Measurements from ENCODE around the gene LMAN1L. TPM values are rescaled to one million over a fixed set of nuclear protein-coding genes. Genes with fewer than 3 reads are reported as not detected.

Gene LMAN1L
- total and polyA plus RNA-seq, 3 donors from 2014 or later, result 2.2 to 4.6 (median 4.3) TPM

GRCh38 chr15:74773731-74774252, 38.8 kb upstream of the LMAN1L start:
- no peaks in the 10 kb centered on the region for H3K36me3 ChIP-seq (ENCODE audit: low read depth, missing control alignments)
- no peaks in the 10 kb centered on the region for H3K27me3 ChIP-seq
- no peak overlapping the region for H3K27ac ChIP-seq
- peaks cover 21% of the 10 kb centered on the region for H3K4me1 ChIP-seq
- intact Hi-C loops (cut with DNase I; ENCODE audit: low total_unique reads), result no loop called here
- no peak for DNase-seq
- H3K9me3 ChIP-seq, result no peaks in the 10 kb centered on the region
- H3K4me3 ChIP-seq, result no peak overlapping the region
- TF ChIP-seq, protein P1, sequence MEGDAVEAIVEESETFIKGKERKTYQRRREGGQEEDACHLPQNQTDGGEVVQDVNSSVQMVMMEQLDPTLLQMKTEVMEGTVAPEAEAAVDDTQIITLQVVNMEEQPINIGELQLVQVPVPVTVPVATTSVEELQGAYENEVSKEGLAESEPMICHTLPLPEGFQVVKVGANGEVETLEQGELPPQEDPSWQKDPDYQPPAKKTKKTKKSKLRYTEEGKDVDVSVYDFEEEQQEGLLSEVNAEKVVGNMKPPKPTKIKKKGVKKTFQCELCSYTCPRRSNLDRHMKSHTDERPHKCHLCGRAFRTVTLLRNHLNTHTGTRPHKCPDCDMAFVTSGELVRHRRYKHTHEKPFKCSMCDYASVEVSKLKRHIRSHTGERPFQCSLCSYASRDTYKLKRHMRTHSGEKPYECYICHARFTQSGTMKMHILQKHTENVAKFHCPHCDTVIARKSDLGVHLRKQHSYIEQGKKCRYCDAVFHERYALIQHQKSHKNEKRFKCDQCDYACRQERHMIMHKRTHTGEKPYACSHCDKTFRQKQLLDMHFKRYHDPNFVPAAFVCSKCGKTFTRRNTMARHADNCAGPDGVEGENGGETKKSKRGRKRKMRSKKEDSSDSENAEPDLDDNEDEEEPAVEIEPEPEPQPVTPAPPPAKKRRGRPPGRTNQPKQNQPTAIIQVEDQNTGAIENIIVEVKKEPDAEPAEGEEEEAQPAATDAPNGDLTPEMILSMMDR (IDR thresholded peaks at IDR 0.05), result no peak
- no peak for TF ChIP-seq POLR2A (IDR thresholded peaks at IDR 0.05)
- 86 to 88% methylated on average over 5 of the region's 5 CpGs for WGBS, 2 donors

DNA sequence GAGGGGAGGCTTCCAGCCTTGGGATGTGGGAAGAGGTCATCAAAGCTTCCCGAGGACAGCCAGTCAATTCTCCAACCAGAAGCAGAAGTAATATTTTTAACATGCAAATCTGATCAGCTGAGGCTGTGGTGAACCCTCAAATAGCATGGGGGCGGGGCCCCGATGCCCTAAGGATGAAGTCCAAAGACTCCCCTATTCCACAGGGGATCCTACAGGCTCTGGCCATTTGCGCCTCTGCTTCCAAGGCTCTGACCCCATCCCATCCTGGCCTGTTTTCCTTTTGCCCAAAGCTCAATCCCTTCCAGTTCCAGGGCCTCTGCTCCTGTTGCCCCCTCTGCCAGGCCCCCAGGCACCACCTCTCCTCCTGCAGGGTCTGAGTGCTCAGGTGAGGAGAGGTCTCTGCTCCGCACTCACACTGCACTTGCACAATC, 37.5 kb upstream of the LMAN1L start:
- intact Hi-C loops (cut with DNase I; ENCODE audit: low total_unique reads), result no loop called here
- no peak for DNase-seq
- peaks cover 26% of the 10 kb centered on the region for H3K4me1 ChIP-seq
- H3K36me3 ChIP-seq (ENCODE audit: low read depth, missing control alignments), result no peaks in the 10 kb centered on the region
- no peak for TF ChIP-seq POLR2A (IDR thresholded peaks at IDR 0.05)
- TF ChIP-seq, protein P1 (IDR thresholded peaks at IDR 0.05), result no peak
- WGBS, 2 donors, result 73 to 84% methylated on average over 4 to 5 of the region's 5 CpGs
- H3K27me3 ChIP-seq, result no peaks in the 10 kb centered on the region
- no peak overlapping the region for H3K27ac ChIP-seq
- H3K9me3 ChIP-seq, result no peaks in the 10 kb centered on the region
- H3K4me3 ChIP-seq, result no peak overlapping the region

GRCh38 chr15:74775894-74776293, 36.7 kb upstream of the LMAN1L start:
- TF ChIP-seq POLR2A (IDR thresholded peaks at IDR 0.05), result no peak
- TF ChIP-seq, protein P1 (IDR thresholded peaks at IDR 0.05), result no peak
- peaks cover 30% of the 10 kb centered on the region for H3K4me1 ChIP-seq
- intact Hi-C loops (cut with DNase I; ENCODE audit: low total_unique reads), result no loop called here
- H3K9me3 ChIP-seq, result no peaks in the 10 kb centered on the region
- no peak overlapping the region for H3K4me3 ChIP-seq
- 79 to 81% methylated on average over 4 of the region's 4 CpGs for WGBS, 2 donors
- no peak for DNase-seq
- H3K27me3 ChIP-seq, result no peaks in the 10 kb centered on the region
- H3K27ac ChIP-seq, result no peak overlapping the region
- no peaks in the 10 kb centered on the region for H3K36me3 ChIP-seq (ENCODE audit: low read depth, missing control alignments)

GRCh38 chr15:74776821-74777768, 35.5 kb upstream of the LMAN1L start:
- Histone ChIP-seq H3K27me3 (no peaks in the 10 kb centered on the region), H3K27ac (peak overlapping the region in 1 of 2 donors; percentile 24), H3K36me3 (ENCODE audit: low read depth, missing control alignments) (no peaks in the 10 kb centered on the region), H3K4me1 (peaks cover 31% of the 10 kb centered on the region), H3K9me3 (no peaks in the 10 kb centered on the region), H3K4me3 (no peak overlapping the region)
- DNase-seq, result no peak
- intact Hi-C loops (cut with DNase I; ENCODE audit: low total_unique reads), result no loop called here
- no peak for TF ChIP-seq POLR2A (IDR thresholded peaks at IDR 0.05)
- TF ChIP-seq, protein P1 (IDR thresholded peaks at IDR 0.05), result no peak
- 49 to 56% methylated on average over 13 of the region's 13 CpGs for WGBS, 2 donors
